HG03521 (cell line): Measurements from ENCODE around the gene DCD.
"Not testable (repeated sequence)": the region's sequence is repeated elsewhere in the genome, so short reads cannot be mapped to it uniquely, and the experiment has no call there.

ENCODE experiments used
- ATAC-seq: cut with Tn5 transposase; IDR thresholded peaks from one replicate; pipeline ENCODE4 v1.9.1; 2021; ENCODE audit warnings: mild to moderate bottlenecking, moderate library complexity; ENCODE audit not compliant: unreplicated experiment

Gene DCD, protein sequence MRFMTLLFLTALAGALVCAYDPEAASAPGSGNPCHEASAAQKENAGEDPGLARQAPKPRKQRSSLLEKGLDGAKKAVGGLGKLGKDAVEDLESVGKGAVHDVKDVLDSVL

GRCh38 chr12:54648265-54648664 is at the start of gene DCD:
DCD (minus strand) TSS chr12:54648365; CDS start chr12:54648303, 62 bp downstream.
- ATAC-seq = no peak

DNA sequence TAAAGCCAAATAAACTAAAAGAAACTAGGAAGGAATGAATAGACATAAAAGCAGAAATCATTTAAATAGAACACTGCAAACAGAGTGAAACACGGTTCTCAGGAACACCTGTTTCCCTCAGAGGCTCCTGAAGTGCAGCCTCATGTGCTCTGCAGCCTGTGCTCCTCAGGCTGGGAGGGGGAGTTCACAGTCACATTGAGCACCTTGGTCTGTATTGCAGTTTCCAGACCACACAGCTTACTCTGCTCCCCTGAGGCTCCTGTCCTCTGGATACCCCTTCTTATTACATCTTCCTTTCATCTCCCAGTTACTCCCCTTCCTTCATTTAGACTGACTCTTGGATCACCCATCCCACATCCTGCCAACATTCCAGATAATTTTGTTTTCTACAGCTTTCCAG is 49.7 kb upstream of the DCD start:
- ATAC-seq = no peak

- peak; percentile 67 for ATAC-seq
Observed at GRCh38 chr12:54692353-54692752, 44.2 kb upstream of the DCD start.

- ATAC-seq = no peak
Observed at GRCh38 chr12:54689984-54690383, 41.8 kb upstream of the DCD start.

GRCh38 chr12:54689034-54689372 is 40.8 kb upstream of the DCD start:
- no peak for ATAC-seq

GRCh38 chr12:54688309-54689033 is 40.3 kb upstream of the DCD start:
- no peak for ATAC-seq

DNA sequence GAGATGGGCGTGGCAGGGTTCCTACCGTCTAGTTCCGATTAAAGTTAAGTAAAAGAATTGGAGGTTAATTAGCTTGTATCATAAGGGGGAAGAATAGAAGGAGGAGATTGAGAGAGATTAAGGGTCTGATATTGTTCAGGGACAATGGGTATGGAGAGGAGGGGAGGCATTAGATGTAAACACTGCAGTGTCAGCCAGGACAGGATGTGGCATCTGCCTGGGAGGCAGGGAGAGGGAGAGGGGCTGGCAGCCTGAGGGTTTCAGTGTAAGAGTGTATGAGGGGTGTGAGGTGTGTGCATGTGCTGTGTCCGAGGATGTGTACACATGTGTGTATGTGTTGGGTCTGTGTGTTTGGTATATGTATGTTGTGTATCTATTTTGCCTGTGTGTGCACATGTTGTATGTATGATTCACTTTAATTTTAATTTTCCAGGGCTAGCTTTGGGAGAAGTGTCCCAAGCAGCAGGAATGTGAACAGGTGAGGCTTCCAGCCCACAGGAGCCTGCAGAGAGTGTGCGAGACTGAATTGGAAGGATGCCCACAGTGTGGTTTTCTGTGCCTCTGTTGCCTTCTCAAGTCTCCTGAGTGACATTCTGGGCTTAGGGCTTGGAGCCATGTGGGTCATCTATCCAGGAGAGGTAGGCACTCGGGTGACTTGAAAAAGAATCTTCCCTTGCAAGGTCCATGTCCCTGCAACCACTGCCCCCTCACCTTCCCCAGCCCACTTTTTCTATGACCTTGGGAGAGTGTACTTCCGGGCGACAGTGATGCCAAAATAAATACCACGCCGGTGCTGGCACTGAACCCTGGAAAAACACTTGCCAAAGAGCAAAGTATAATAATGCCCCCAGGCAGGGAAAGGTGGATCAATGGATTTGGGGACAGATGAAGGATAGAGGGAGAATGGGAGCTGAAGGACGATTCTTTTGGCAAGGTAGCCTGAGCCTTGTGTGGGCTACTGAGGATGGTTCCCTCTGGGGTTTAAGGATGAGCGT is 36.8 kb upstream of the DCD start:
- ATAC-seq = no peak

GRCh38 chr12:54683398-54683797 is 35.2 kb upstream of the DCD start:
- no peak for ATAC-seq

DNA sequence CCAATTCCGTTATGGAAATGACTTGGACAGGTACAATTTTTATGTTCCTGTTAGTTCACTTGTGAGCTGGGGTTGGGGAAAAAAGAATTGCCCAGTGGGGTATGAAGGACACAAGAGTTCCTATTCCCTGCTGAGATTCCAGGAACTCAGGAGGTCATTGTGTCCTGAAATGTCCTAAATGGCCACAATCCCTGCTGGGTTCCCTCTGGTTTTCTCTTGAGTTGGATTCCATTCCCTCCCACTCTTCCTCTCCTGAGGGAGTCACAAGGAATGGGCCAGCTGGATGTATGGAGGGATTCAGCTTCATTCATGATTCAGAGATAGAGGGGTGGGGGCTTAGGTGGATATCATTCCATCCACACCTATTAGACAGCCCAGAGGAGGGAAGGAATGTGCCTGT is 34.5 kb upstream of the DCD start:
- no peak for ATAC-seq

GRCh38 chr12:54680374-54680773 is 32.2 kb upstream of the DCD start:
- ATAC-seq = peak; percentile 77

DNA sequence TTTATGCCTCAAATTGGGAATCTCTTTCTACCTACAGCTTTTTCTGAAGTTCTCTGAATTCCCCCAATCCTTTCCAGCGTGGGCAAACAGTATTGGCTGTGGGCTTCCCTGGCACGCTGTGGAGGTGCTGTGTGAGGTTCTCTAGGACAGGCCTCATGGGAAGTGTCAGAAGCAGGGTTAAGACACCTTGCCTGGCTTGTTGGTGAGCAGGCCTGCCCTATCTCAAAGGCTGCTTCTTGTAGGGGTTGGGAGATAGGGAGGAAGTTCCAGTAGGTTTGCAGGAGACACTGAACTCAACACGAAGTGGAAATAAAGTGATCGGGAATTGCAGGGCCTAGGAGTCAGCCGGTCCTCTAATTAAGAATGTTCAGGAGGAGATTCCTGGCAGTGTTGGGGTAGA is 30.0 kb upstream of the DCD start:
- ATAC-seq = no peak

DNA sequence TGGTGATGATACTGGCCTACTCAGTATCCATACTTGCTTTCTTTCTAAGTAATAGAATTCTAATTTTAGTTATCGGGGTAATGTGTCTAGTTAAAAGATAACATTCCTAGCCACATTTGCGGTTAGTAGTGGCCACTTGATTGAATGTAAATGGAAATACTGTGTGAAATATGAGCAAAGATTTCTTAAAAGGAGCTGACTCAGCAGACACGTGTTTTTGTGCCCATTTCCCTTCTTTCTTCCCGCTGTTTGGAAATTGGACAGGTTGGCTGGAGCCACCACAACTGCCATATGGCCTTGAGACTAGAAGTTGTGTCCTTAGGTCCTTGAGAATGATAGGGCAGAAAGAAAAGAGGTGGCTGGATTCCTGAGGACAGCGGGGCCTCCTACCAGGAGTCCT is 19.8 kb upstream of the DCD start:
- no peak for ATAC-seq

GRCh38 chr12:54666008-54666407 is 17.8 kb upstream of the DCD start:
- no peak for ATAC-seq

- ATAC-seq = not testable (repeated sequence)
Observed at GRCh38 chr12:54665022-54665635, 17.0 kb upstream of the DCD start.

GRCh38 chr12:54663603-54664002 is 15.4 kb upstream of the DCD start:
- ATAC-seq = no peak

DNA sequence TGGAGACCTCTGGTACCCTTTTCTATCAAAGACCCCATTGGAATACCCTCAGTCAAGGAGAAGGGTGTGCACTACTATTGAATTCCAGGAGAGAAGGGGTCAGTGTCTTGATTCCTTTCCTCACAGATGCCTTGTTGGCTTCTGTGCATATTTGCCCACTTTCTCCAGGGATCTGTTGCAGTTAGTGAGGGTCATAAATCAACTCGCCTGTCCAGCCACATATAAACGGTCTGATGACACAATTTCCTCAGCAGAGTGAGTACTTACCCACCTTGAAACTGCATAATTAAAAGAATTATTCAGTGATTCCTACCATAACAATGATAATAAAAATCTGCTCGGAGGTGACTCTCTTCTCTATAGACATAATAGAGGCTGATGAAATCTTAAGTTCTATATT is 13.9 kb upstream of the DCD start:
- no peak for ATAC-seq

GRCh38 chr12:54661048-54661447 is 12.9 kb upstream of the DCD start:
- ATAC-seq = no peak

DNA sequence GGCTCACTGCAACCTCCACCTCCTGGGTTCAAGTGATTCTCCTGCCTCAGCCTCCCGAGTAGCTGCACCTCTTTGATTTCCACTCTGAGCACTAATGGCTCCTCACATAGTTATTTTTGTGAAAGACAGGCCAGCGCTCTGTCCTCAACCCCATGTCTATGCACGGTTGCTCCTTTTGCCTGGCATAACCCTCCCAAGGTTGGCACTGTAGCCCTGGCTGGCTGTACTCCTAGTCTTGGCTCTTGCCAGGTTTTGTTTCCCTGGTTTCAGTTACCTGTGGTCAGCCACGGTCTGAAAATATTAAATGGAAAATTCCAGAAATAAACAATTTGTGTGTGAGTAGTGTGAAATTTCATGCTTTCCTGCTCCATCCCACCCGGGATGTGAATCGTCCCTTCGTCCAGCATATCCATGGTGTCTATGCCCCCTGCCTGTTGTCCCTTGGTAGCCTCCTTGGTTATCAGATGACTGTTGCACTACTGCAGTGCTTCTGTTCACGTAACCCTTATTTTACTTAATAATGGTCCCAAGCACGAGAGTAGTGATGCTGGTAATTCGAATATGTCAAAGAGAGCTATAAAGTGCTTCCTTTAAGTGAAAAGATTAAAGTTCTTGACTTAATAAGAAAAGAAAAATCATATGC is 12.3 kb upstream of the DCD start:
- ATAC-seq = no peak

GRCh38 chr12:54658306-54659264 is 10.4 kb upstream of the DCD start:
- ATAC-seq = peak; percentile 63

GRCh38 chr12:54657105-54657607 is 9.0 kb upstream of the DCD start:
- ATAC-seq = no peak
